Measurements from ENCODE around the gene DNHD1. TPM values are rescaled to one million over a fixed set of nuclear protein-coding genes. Genes with fewer than 3 reads are reported as not detected.

DNHD1 gene
- total RNA-seq, 2 experiments from 2014 or later = 20.9 to 21.0 TPM

GRCh38 chr11:6614446-6614845, 117.4 kb downstream of the DNHD1 start:
- peaks cover 36% of the 10 kb centered on the region for H3K36me3 Mint-ChIP-seq (ENCODE audit: low read depth)
- H3K4me1 Mint-ChIP-seq = peaks cover 28% of the 10 kb centered on the region
- H3K9me3 Mint-ChIP-seq (ENCODE audit: low read depth) = no peaks in the 10 kb centered on the region
- ATAC-seq = no peak
- ChIA-PET CTCF (interaction anchor here (1.3 to 2.9 kb wide), 2 partner anchors 9 to 67 kb away, joined by 3 to 8 read pairs; no protein-coding TSS in a partner anchor), POLR2A (no interaction called here)
- DNase-seq = no peak
- H3K4me3 Mint-ChIP-seq = no peak overlapping the region
- H3K27ac Mint-ChIP-seq = no peak overlapping the region
- intact Hi-C loops (cut with DNase I, micrococcal nuclease) = loop anchor here in 1 of 2 experiments (10.0 kb wide), 1 partner anchor 930 kb away; the partner anchor contains the start of genes TRIM22 and TRIM5
- no peaks in the 10 kb centered on the region for H3K27me3 Mint-ChIP-seq

DNA sequence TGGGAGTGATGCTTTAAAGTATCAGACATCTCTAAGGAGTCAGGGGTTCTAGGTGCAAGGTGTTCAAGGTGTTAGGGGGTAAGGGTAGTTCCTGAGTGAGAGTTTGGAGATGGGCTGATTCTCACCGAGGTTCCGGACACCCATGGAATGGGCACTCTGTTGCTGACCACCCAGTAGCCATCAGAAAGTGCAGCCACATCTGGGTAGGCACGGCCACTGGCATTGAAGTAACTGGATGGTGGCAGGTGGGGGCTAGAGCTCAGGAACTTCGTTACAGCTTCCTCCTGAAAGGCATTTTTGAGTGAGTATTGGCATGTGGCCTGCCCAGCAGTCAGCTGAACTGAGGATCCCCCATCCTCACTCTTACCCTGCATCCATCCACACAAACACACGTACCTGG, 118.0 kb downstream of the DNHD1 start:
- Mint-ChIP-seq H3K36me3 (ENCODE audit: low read depth) (peaks cover 30% of the 10 kb centered on the region), H3K9me3 (ENCODE audit: low read depth) (no peaks in the 10 kb centered on the region), H3K4me1 (peaks cover 22% of the 10 kb centered on the region), H3K27me3 (no peaks in the 10 kb centered on the region), H3K27ac (no peak overlapping the region), H3K4me3 (no peak overlapping the region)
- ChIA-PET CTCF (interaction anchor here (1.0 to 2.9 kb wide), 3 partner anchors 10 to 66 kb away, joined by 3 to 8 read pairs (median 3); no protein-coding TSS in a partner anchor), POLR2A (no interaction called here)
- ATAC-seq = no peak
- intact Hi-C loops (cut with DNase I, micrococcal nuclease) = loop anchor here in 1 of 2 experiments (10.0 kb wide), 1 partner anchor 930 kb away; the partner anchor contains the start of genes TRIM22 and TRIM5
- DNase-seq = no peak

DNA sequence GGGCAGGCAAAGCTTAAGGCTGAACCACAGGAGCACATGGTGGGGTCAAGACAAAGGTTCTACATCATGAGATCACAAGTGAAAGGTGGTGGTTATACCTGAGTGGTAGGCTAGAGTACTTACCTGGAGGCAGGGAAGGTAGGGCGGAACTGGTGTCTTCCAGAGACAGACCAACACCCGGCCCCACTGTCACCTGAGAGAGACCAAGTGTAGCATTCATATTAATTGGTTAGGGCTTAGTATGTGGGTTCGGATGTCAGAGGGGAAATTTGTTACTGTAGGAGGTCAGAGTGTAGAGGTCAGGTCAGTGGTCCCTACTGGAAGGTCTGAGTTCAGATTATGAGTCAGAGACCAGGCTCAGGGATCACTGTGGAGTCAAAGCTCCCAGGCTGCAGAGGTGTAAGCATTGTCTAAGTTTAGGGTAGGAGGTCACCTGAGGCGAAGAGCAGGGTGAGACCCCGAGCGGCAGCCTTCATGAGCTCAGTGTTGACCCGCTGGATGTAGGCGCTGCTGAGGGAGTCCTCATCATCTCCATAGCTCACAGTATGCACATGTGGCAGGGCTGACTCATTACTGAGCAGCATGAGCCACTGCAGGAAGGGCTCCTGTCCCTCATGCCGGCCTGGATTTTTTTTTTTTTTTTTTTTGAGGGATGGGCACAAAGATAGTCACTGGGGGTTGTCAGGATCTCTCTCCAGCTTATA, 119.0 kb downstream of the DNHD1 start:
- Mint-ChIP-seq H3K27me3 (no peaks in the 10 kb centered on the region), H3K9me3 (ENCODE audit: low read depth) (no peaks in the 10 kb centered on the region), H3K36me3 (ENCODE audit: low read depth) (peaks cover 21% of the 10 kb centered on the region), H3K4me1 (peaks cover 12% of the 10 kb centered on the region), H3K27ac (peak overlapping the region; percentile 14), H3K4me3 (no peak overlapping the region)
- ChIA-PET CTCF (interaction anchor here (0.7 to 1.0 kb wide), 2 partner anchors 14 to 344 kb away, joined by 3 read pairs; no protein-coding TSS in a partner anchor), POLR2A (no interaction called here)
- DNase-seq = no peak
- ATAC-seq = no peak
- intact Hi-C loops (cut with DNase I, micrococcal nuclease) = loop anchor here in 1 of 2 experiments (10.0 kb wide), 1 partner anchor 931 kb away; the partner anchor contains the start of genes TRIM22 and TRIM5

DNA sequence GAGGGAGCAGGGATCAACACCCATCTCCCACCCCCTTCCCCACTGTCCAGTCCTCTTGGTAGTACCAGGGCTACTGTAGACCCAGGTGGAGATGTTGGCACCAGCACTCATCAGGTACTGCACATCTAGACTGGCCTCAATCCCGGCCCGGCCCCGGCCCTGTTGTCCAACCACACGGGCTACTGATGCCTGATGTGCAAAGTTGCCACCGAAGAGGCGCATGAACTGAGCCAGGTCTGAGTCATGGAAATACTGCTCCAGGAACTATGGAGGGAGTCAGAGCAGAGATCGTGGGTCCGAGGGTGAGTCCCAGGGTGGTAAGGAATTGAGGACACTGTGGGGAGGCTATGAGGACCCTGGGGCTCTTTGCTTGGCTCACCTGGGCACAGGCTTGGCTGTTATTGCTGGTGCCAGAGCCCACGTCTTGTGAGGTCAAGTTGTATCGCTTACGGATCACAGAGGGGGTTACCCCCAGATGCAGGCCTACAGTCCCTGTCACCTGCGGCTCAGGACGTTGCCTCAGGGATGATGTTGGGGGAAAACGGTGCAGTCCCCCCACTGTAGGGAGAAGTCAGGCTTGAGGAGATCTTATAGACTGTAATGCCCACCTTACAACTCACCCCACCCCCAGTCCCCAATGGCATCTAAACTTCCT, 119.6 kb downstream of the DNHD1 start:
- intact Hi-C loops (cut with DNase I, micrococcal nuclease) = loop anchor here in 1 of 2 experiments (10.0 kb wide), 1 partner anchor 932 kb away; the partner anchor contains the start of genes TRIM22 and TRIM5
- Mint-ChIP-seq H3K4me3 (no peak overlapping the region), H3K4me1 (peaks cover 8% of the 10 kb centered on the region), H3K36me3 (ENCODE audit: low read depth) (peaks cover 15% of the 10 kb centered on the region), H3K9me3 (ENCODE audit: low read depth) (no peaks in the 10 kb centered on the region), H3K27ac (peak overlapping the region; percentile 47), H3K27me3 (no peaks in the 10 kb centered on the region)
- CTCF ChIA-PET = interaction anchor here (0.7 kb wide), 1 partner anchor 344 kb away, joined by 3 read pairs; no protein-coding TSS in a partner anchor
- POLR2A ChIA-PET = no interaction called here
- DNase-seq = no peak
- no peak for ATAC-seq

GRCh38 chr11:6617315-6617781, 120.3 kb downstream of the DNHD1 start:
- no peak for DNase-seq
- no peak overlapping the region for H3K4me3 Mint-ChIP-seq
- intact Hi-C loops (cut with DNase I, micrococcal nuclease) = loop anchor here in 1 of 2 experiments (10.0 kb wide), 1 partner anchor 933 kb away; the partner anchor contains the start of genes TRIM22 and TRIM5
- H3K36me3 Mint-ChIP-seq (ENCODE audit: low read depth) = peaks cover 15% of the 10 kb centered on the region
- POLR2A ChIA-PET = interaction anchor here (1.2 kb wide), 1 partner anchor 13 kb away, joined by 4 read pairs; no protein-coding TSS in a partner anchor
- ATAC-seq = no peak
- H3K9me3 Mint-ChIP-seq (ENCODE audit: low read depth) = no peaks in the 10 kb centered on the region
- H3K4me1 Mint-ChIP-seq = peaks cover 8% of the 10 kb centered on the region
- CTCF ChIA-PET = interaction anchor here (0.6 to 2.8 kb wide), 6 partner anchors 25 to 238 kb away, joined by 3 to 19 read pairs (median 4); partner anchors contain the start of gene MRPL17
- H3K27me3 Mint-ChIP-seq = no peaks in the 10 kb centered on the region
- peak overlapping the region; percentile 18 for H3K27ac Mint-ChIP-seq

GRCh38 chr11:6618117-6619003, 121.3 kb downstream of the DNHD1 start:
- ATAC-seq = peak; percentile 62
- H3K9me3 Mint-ChIP-seq (ENCODE audit: low read depth) = no peaks in the 10 kb centered on the region
- intact Hi-C loops (cut with DNase I, micrococcal nuclease) = loop anchor here (1.0 to 10.0 kb wide), 8 partner anchors 15 to 934 kb away; partner anchors contain the start of genes FHIP1B (in 2 of the 2), MRPL17 (in 2 of the 2), SMPD1 (in 2 of the 2) and ARFIP2 (in 1 of the 2)
- POLR2A ChIA-PET = interaction anchor here (1.1 to 1.2 kb wide), 2 partner anchors 14 to 52 kb away, joined by 4 read pairs; no protein-coding TSS in a partner anchor
- peaks cover 8% of the 10 kb centered on the region for H3K4me1 Mint-ChIP-seq
- no peak overlapping the region for H3K27ac Mint-ChIP-seq
- DNase-seq = peak; percentile 79
- H3K4me3 Mint-ChIP-seq = no peak overlapping the region
- no peaks in the 10 kb centered on the region for H3K27me3 Mint-ChIP-seq
- peaks cover 15% of the 10 kb centered on the region for H3K36me3 Mint-ChIP-seq (ENCODE audit: low read depth)
- CTCF ChIA-PET = interaction anchor here (0.6 to 2.8 kb wide), 15 partner anchors 11 to 240 kb away, joined by 3 to 19 read pairs (median 3); partner anchors contain the start of gene MRPL17

DNA sequence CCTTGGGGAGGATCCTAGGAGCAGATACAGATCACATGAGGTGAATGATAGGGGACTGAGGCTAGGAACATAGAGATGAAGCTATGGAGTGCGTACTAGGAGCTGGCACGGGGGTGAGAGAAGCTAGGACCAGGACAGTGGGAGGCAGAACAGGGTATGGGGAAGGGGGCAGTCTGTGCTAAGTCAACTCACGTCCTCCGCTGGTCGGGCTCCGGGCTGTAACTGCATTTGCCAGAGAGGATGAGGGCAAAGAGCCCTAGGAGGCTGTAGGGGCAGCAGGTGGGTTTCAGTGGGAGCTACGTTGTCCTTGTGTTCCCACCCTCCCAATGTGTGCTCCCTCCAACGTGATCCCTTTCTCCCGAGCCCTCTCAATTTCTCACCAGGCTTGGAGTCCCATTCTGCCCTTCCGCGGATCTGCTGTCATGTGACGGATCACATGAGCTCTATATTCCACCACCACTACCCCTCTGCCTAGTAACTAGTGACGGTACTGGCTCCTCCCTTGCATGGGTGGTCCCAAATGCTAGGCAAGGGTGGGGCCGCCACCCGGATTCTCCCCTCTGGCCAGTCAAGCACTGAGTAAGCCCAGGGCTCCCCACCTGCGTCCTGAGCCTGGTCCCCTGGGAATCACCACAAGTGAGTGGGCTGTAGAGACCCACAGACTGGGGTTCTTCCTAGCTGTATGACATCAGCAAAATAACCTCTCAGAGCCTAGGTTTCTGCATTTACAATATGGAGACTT, 122.1 kb downstream of the DNHD1 start, which contains the start of gene TPP1:
TPP1 (minus strand) TSS at position 419 of the 742 bp plus-strand sequence; CDS start at position 397, 22 bp downstream.
- POLR2A ChIA-PET = interaction anchor here (1.1 kb wide), 2 partner anchors 51 to 64 kb away, joined by 3 to 4 read pairs; partner anchors contain the start of gene MRPL17
- H3K9me3 Mint-ChIP-seq (ENCODE audit: low read depth) = no peaks in the 10 kb centered on the region

GRCh38 chr11:6620636-6621035, 123.6 kb downstream of the DNHD1 start:
- no peak overlapping the region for H3K27ac Mint-ChIP-seq
- CTCF ChIA-PET = interaction anchor here (0.6 to 1.8 kb wide), 7 partner anchors 28 to 135 kb away, joined by 3 to 6 read pairs (median 4); partner anchors contain the start of gene MRPL17
- peaks cover 8% of the 10 kb centered on the region for H3K36me3 Mint-ChIP-seq (ENCODE audit: low read depth)
- intact Hi-C loops (cut with DNase I, micrococcal nuclease) = no loop called here
- DNase-seq = no peak
- H3K4me1 Mint-ChIP-seq = peaks cover 8% of the 10 kb centered on the region
- POLR2A ChIA-PET = no interaction called here
- no peaks in the 10 kb centered on the region for H3K9me3 Mint-ChIP-seq (ENCODE audit: low read depth)
- no peak for ATAC-seq
- no peak overlapping the region for H3K4me3 Mint-ChIP-seq
- no peaks in the 10 kb centered on the region for H3K27me3 Mint-ChIP-seq

More for the DNA sequence above, 122.1 kb downstream of the DNHD1 start, which contains the start of gene TPP1:
- CTCF ChIA-PET = interaction anchor here (0.6 to 2.8 kb wide), 13 partner anchors 12 to 1032 kb away, joined by 3 to 19 read pairs (median 4); partner anchors contain the start of gene MRPL17
- H3K27me3 Mint-ChIP-seq = no peaks in the 10 kb centered on the region
- H3K36me3 Mint-ChIP-seq (ENCODE audit: low read depth) = peaks cover 15% of the 10 kb centered on the region
- H3K4me3 Mint-ChIP-seq = no peak within 1 kb of the TSS
- intact Hi-C loops (cut with DNase I, micrococcal nuclease) = loop anchor here (1.0 to 10.0 kb wide), 8 partner anchors 16 to 934 kb away; partner anchors contain the start of genes FHIP1B (in 2 of the 2), MRPL17 (in 2 of the 2), ARFIP2 (in 1 of the 2) and ILK (in 1 of the 2)
- DNase-seq (peak; percentile 91), ATAC-seq (peak; percentile 93)
- no peak within 1 kb of the TSS for H3K27ac Mint-ChIP-seq
- peaks cover 8% of the 10 kb centered on the region for H3K4me1 Mint-ChIP-seq
